ENCODE results near the gene C11orf98. TPM values are rescaled to one million over a fixed set of nuclear protein-coding genes. Genes with fewer than 3 reads are reported as not detected.
A peak's percentile ranks its signal among the peaks of the same experiment; 100 is the strongest.
"Not testable (repeated sequence)": the region's sequence is repeated elsewhere in the genome, so short reads cannot be mapped to it uniquely, and the experiment has no call there.

C11orf98 gene
- polyA plus RNA-seq, 1 donor, result 60.4 TPM

DNA sequence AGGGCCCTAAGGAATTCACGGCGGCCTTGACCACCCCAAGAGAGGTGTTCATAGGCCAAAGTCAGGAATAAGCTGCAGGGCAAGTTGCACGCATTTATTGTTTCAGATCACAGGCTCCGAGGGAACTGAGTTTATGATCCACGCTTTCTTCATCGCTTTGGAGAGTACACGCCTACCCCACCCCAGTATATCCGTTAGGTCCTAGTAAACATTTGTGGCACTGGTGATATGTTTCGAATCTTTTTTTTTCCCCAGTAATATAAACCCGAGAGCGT, 19.4 kb downstream of the C11orf98 start:
- H3K4me3 ChIP-seq (ENCODE audit: low read length), result peak overlapping the region; percentile 94
- no peaks in the 10 kb centered on the region for H3K27me3 ChIP-seq (ENCODE audit: control insufficient read depth, insufficient read depth, low read length)
- peak overlapping the region; percentile 94 for H3K27ac ChIP-seq (ENCODE audit: low read length)
- peaks cover 43% of the 10 kb centered on the region for H3K36me3 ChIP-seq (ENCODE audit: control insufficient read depth, insufficient read depth, low read length)
- no CpG with 5 or more reads among the region's 11 CpGs for WGBS (ENCODE audit: insufficient coverage, low lambda C conversion rate)
- H3K4me1 ChIP-seq (ENCODE audit: control insufficient read depth, insufficient read depth, low read length), result peaks cover 15% of the 10 kb centered on the region
- peaks cover 3% of the 10 kb centered on the region for H3K9me3 ChIP-seq (ENCODE audit: control insufficient read depth, low read depth, low read length)
- no peak for DNase-seq

DNA sequence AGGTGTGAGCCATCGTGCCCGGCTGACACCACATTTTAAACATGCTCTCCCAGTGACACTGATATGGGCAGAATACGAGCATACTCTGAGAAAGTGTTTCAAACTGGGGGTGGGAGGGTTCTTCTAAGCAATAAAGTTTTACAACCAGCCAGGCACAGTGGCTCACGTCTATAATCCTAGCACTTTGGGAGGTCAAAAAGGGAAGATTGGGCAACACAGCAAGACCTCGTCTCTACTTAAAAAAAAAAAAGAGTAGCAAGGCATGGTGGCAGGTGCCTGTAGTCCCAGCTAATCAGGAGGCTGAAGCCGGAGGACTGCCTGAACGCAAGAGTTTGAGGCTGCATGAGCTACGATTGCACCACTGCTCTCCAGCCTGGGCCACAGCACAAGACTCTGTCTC, 20.8 kb downstream of the C11orf98 start:
- Histone ChIP-seq H3K9me3 (ENCODE audit: control insufficient read depth, low read depth, low read length) (peaks cover 3% of the 10 kb centered on the region), H3K36me3 (ENCODE audit: control insufficient read depth, insufficient read depth, low read length) (peaks cover 42% of the 10 kb centered on the region), H3K4me3 (ENCODE audit: low read length) (no peak overlapping the region), H3K27ac (ENCODE audit: low read length) (no peak overlapping the region), H3K4me1 (ENCODE audit: control insufficient read depth, insufficient read depth, low read length) (peaks cover 15% of the 10 kb centered on the region), H3K27me3 (ENCODE audit: control insufficient read depth, insufficient read depth, low read length) (no peaks in the 10 kb centered on the region)
- no CpG with 5 or more reads among the region's 8 CpGs for WGBS (ENCODE audit: insufficient coverage, low lambda C conversion rate)
- DNase-seq, result no peak

DNA sequence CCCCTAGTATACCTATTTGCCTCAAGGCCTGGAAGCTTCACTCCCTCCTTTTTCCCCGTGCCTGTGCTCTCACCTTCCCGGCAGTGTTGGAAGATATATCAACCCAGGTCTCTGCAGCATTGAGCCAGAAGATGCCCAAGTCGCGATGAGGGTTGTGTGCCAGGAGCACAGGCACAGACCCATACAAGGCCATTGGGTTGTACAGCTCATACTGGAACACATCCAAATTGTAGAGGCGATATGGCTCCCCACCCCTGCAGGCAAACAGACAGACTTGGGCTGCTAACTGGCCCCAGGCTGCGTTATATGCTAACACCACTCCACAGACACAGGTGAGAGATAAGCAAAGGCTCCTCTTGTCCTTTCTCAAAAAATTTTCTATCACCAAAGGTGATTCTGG, 32.5 kb downstream of the C11orf98 start:
- H3K4me3 ChIP-seq (ENCODE audit: low read length), result no peak overlapping the region
- H3K27ac ChIP-seq (ENCODE audit: low read length), result no peak overlapping the region
- DNase-seq, result no peak
- H3K9me3 ChIP-seq (ENCODE audit: control insufficient read depth, low read depth, low read length), result no peaks in the 10 kb centered on the region
- no CpG with 5 or more reads among the region's 6 CpGs for WGBS (ENCODE audit: insufficient coverage, low lambda C conversion rate)
- no peaks in the 10 kb centered on the region for H3K27me3 ChIP-seq (ENCODE audit: control insufficient read depth, insufficient read depth, low read length)
- no peaks in the 10 kb centered on the region for H3K4me1 ChIP-seq (ENCODE audit: control insufficient read depth, insufficient read depth, low read length)
- peaks cover 88% of the 10 kb centered on the region for H3K36me3 ChIP-seq (ENCODE audit: control insufficient read depth, insufficient read depth, low read length)

DNA sequence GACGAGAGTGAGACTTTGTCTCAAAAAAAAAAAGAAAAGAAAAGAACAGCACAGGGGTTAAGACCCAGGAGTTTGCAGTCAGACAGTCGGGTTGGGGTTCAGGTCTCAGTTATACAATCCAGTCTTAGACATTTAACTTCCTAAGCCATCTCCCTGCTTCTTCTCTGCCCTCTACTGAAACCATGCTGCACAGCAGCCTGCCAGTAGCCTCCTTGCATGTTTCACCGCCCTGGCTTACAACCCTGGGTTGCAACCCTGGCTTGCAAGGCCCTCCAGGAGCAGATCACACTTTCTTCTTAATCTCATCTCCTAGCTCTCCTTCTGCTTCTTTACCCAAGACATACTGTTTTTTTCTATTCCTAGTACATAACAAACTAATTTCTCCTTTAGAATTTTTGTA, 37.3 kb downstream of the C11orf98 start:
- no peak for DNase-seq
- H3K36me3 ChIP-seq (ENCODE audit: control insufficient read depth, insufficient read depth, low read length), result peaks cover 74% of the 10 kb centered on the region
- H3K27ac ChIP-seq (ENCODE audit: low read length), result no peak overlapping the region
- no CpG with 5 or more reads among the region's 3 CpGs for WGBS (ENCODE audit: insufficient coverage, low lambda C conversion rate)
- H3K9me3 ChIP-seq (ENCODE audit: control insufficient read depth, low read depth, low read length), result no peaks in the 10 kb centered on the region
- no peaks in the 10 kb centered on the region for H3K27me3 ChIP-seq (ENCODE audit: control insufficient read depth, insufficient read depth, low read length)
- H3K4me1 ChIP-seq (ENCODE audit: control insufficient read depth, insufficient read depth, low read length), result no peaks in the 10 kb centered on the region
- H3K4me3 ChIP-seq (ENCODE audit: low read length), result no peak overlapping the region

DNA sequence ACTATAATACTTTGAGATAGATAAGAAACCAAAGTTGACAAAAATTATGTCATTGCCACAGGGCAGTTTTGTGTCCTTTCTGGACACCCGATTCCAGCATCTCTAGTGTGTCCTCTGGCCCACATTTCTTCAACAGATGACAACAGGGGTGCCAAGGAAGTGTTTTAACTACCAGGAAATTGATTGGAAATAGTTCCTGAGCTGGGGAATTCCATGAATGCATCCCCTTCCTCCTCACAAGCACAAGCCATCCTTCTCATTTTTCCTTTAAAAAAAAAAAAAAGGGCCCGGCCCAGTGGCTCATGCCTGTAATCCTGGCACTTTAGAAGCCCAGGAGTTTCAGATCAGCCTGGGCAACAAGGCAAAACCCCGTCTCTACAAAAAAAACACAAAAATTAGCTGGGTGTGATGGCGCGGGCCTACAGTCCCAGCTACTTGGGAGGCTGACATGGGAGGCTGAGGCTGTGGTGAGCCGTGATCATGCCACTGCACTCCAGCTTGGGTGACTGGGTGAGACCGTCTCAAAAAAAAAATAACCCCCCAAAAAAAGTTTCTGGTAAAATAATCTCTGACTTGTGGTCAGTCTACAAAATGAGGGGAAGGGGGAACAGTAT, 42.4 kb downstream of the C11orf98 start:
- H3K4me3 ChIP-seq (ENCODE audit: low read length), result peak overlapping the region; percentile 93

DNA sequence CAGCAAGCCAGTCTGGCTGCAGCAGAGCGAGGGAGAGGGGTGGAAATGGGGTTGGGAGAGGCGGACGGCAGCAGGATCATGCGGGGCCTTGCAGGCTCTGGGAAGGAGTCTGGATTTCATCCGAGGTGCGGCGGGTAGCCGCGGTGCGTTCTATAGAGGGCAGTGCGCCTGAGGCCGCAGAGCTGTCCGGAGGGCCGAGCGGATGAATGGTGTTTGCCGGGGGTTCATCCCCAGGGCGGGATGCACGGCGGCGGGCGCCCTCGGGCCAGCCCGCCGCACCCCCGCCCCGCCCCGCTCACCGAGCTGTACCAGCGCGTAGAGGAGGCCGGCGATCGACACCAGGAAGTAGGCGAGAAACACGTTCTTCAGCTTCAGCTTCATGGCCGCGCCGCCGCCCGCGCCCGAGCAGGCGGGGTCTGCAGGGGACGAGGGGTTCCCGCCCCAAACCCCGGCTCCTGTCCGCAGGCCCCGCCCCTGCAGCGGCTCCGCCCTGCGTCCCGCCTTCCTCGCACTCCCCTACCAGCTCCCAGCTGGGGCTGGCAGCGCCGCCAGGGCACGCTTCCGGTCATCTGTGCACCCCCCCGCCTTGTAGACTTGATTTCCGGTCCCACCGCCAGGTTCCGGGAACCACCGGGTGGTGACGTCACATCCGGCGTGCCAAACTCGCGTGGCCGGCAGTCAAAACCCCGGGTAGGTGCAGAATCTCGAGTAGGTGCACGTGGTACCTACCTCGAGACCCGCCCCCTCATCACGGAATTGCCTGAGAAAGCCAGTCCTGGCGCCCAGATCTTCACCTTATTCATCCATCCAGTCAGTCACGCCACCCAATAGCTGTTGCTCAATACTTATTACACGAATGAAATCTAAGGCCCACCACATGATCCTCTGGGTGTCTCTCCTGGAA, 43.2 kb downstream of the C11orf98 start, which contains the start of gene B3GAT3:
Gene B3GAT3, minus strand, starts transcription at position 420 of the 904 bp plus-strand sequence. Its CDS starts 39 bp downstream, at position 381.
- H3K27ac ChIP-seq (ENCODE audit: low read length), result peak within 1 kb of the TSS; percentile 82
- peaks cover 10% of the 10 kb centered on the region for H3K4me1 ChIP-seq (ENCODE audit: control insufficient read depth, insufficient read depth, low read length)
- H3K27me3 ChIP-seq (ENCODE audit: control insufficient read depth, insufficient read depth, low read length), result no peaks in the 10 kb centered on the region
- H3K9me3 ChIP-seq (ENCODE audit: control insufficient read depth, low read depth, low read length), result no peaks in the 10 kb centered on the region
- H3K36me3 ChIP-seq (ENCODE audit: control insufficient read depth, insufficient read depth, low read length), result peaks cover 27% of the 10 kb centered on the region
- DNase-seq, result peak; percentile 98
- no CpG with 5 or more reads among the region's 77 CpGs for WGBS (ENCODE audit: insufficient coverage, low lambda C conversion rate)
- H3K4me3 ChIP-seq (ENCODE audit: low read length), result peak within 1 kb of the TSS; percentile 93

More for the DNA sequence above, 42.4 kb downstream of the C11orf98 start:
- H3K27me3 ChIP-seq (ENCODE audit: control insufficient read depth, insufficient read depth, low read length), result no peaks in the 10 kb centered on the region
- WGBS (ENCODE audit: insufficient coverage, low lambda C conversion rate), result 80% methylated on average over 2 of the region's 7 CpGs
- peak overlapping the region; percentile 82 for H3K27ac ChIP-seq (ENCODE audit: low read length)
- peaks cover 25% of the 10 kb centered on the region for H3K36me3 ChIP-seq (ENCODE audit: control insufficient read depth, insufficient read depth, low read length)
- DNase-seq, result no peak
- peaks cover 10% of the 10 kb centered on the region for H3K4me1 ChIP-seq (ENCODE audit: control insufficient read depth, insufficient read depth, low read length)
- H3K9me3 ChIP-seq (ENCODE audit: control insufficient read depth, low read depth, low read length), result no peaks in the 10 kb centered on the region

DNA sequence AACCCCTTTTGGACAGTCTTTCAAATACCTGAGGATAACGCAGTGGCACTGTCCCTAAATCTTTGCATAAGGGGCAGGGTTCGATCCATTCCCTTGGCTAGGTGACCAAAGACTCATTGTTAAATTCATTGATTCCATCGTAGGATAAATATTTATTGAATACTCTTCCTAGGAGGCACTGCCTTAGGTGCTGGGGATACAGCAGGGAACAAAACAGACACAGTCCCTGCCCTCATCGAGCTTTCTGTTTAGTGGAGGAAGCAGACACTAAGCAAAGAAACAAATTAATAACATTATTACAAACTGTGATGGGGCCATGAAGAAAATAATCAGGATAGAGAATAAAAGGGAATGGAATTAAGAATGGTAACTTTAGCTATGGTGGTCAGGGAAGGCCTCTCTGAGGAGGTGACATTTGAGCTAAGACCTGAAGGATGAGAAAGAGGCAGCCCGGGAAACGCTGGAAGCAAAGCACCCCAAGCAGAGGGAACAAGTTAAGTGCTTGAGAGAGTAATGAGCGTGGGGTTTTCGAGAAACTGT, 43.9 kb downstream of the C11orf98 start:
- H3K4me3 ChIP-seq (ENCODE audit: low read length), result peak overlapping the region; percentile 93
- H3K9me3 ChIP-seq (ENCODE audit: control insufficient read depth, low read depth, low read length), result no peaks in the 10 kb centered on the region
- DNase-seq, result no peak
- H3K27ac ChIP-seq (ENCODE audit: low read length), result peak overlapping the region; percentile 82
- H3K4me1 ChIP-seq (ENCODE audit: control insufficient read depth, insufficient read depth, low read length), result peaks cover 10% of the 10 kb centered on the region
- WGBS (ENCODE audit: insufficient coverage, low lambda C conversion rate), result 0% methylated on average over 2 of the region's 8 CpGs
- H3K36me3 ChIP-seq (ENCODE audit: control insufficient read depth, insufficient read depth, low read length), result peaks cover 27% of the 10 kb centered on the region
- no peaks in the 10 kb centered on the region for H3K27me3 ChIP-seq (ENCODE audit: control insufficient read depth, insufficient read depth, low read length)

DNA sequence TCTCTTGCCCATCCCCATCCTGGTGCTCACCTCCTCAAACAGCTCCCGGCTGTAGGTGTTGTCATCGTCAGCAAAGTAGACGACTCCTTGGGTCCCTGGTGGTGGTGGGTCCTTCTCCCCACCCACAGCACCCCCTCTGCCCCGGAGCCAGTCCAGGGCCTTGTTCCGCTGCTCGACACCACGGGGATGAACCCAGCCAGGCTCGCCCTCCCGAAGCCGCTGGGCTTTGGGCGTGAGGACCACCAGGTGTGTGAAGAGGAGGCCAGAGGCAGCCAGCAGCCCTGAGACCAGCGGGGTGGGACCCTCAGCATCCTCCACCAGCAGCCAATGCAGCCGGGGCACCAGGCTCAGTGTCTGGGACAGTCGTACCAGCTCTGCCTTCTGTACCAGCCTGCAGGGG, 48.1 kb downstream of the C11orf98 start:
- peaks cover 26% of the 10 kb centered on the region for H3K36me3 ChIP-seq (ENCODE audit: control insufficient read depth, insufficient read depth, low read length)
- WGBS (ENCODE audit: insufficient coverage, low lambda C conversion rate), result no CpG with 5 or more reads among the region's 14 CpGs

DNA sequence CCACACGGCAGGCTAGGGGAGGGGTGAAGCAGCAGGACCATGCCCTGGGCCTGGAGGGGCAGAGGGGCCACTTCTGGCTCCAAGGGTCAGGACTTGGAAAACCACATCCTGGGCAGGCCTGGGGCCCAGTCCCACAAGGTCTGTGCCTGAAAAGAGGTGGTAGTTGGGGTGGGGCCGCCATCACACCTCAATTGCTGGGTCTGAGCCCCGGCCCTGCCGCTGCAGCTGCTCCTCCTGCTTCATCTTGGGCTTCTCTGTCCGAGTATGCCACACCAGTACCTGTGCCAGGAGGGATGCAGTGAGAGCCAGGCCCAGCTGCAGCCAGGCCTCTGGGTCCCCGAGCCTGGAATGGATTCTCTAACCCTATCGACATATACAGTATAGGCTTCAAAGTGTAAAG, 49.5 kb downstream of the C11orf98 start:
- no peak overlapping the region for H3K4me3 ChIP-seq (ENCODE audit: low read length)
- H3K9me3 ChIP-seq (ENCODE audit: control insufficient read depth, low read depth, low read length), result no peaks in the 10 kb centered on the region
- DNase-seq, result no peak
- H3K36me3 ChIP-seq (ENCODE audit: control insufficient read depth, insufficient read depth, low read length), result peaks cover 26% of the 10 kb centered on the region
- no peaks in the 10 kb centered on the region for H3K27me3 ChIP-seq (ENCODE audit: control insufficient read depth, insufficient read depth, low read length)
- peaks cover 45% of the 10 kb centered on the region for H3K4me1 ChIP-seq (ENCODE audit: control insufficient read depth, insufficient read depth, low read length)
- no peak overlapping the region for H3K27ac ChIP-seq (ENCODE audit: low read length)
- WGBS (ENCODE audit: insufficient coverage, low lambda C conversion rate), result no CpG with 5 or more reads among the region's 7 CpGs

More for the DNA sequence above, 48.1 kb downstream of the C11orf98 start:
- not testable (repeated sequence) for H3K27ac ChIP-seq (ENCODE audit: low read length); H3K27me3 ChIP-seq (ENCODE audit: control insufficient read depth, insufficient read depth, low read length); H3K4me3 ChIP-seq (ENCODE audit: low read length); H3K9me3 ChIP-seq (ENCODE audit: control insufficient read depth, low read depth, low read length); DNase-seq
- H3K4me1 ChIP-seq (ENCODE audit: control insufficient read depth, insufficient read depth, low read length), result peaks cover 39% of the 10 kb centered on the region

DNA sequence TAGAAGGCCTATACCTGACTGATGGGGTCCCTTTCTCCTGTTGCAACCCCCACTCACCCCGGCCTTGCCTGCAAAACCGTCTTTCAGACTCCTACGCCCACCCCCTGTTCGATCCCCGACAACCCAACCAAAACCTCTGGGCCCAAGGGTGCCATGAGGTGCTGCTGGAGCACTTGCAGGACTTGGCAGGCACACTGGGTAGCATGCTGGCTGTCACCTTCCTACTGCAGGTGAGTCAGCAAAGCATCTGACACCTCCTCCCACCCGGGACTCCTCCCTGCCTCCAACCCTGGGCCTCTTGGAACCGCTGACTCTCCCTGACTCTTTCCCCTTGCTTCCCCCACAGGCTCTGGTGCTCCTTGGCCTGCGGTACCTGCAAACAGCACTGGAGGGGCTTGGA, 50.7 kb downstream of the C11orf98 start:
- peak; percentile 69 to 78 for DNase-seq
- H3K4me1 ChIP-seq (ENCODE audit: control insufficient read depth, insufficient read depth, low read length), result peaks cover 40% of the 10 kb centered on the region
- H3K4me3 ChIP-seq (ENCODE audit: low read length), result no peak overlapping the region
- H3K9me3 ChIP-seq (ENCODE audit: control insufficient read depth, low read depth, low read length), result no peaks in the 10 kb centered on the region
- WGBS (ENCODE audit: insufficient coverage, low lambda C conversion rate), result no CpG with 5 or more reads among the region's 8 CpGs
- H3K36me3 ChIP-seq (ENCODE audit: control insufficient read depth, insufficient read depth, low read length), result peaks cover 32% of the 10 kb centered on the region
- H3K27ac ChIP-seq (ENCODE audit: low read length), result peak overlapping the region; percentile 78
- H3K27me3 ChIP-seq (ENCODE audit: control insufficient read depth, insufficient read depth, low read length), result no peaks in the 10 kb centered on the region
